ENCODE results near the gene PSAPL1. TPM values are rescaled to one million over a fixed set of nuclear protein-coding genes. Genes with fewer than 3 reads are reported as not detected.

The PSAPL1 gene, protein sequence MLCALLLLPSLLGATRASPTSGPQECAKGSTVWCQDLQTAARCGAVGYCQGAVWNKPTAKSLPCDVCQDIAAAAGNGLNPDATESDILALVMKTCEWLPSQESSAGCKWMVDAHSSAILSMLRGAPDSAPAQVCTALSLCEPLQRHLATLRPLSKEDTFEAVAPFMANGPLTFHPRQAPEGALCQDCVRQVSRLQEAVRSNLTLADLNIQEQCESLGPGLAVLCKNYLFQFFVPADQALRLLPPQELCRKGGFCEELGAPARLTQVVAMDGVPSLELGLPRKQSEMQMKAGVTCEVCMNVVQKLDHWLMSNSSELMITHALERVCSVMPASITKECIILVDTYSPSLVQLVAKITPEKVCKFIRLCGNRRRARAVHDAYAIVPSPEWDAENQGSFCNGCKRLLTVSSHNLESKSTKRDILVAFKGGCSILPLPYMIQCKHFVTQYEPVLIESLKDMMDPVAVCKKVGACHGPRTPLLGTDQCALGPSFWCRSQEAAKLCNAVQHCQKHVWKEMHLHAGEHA
- total RNA-seq = not detected in 2 replicates

DNA sequence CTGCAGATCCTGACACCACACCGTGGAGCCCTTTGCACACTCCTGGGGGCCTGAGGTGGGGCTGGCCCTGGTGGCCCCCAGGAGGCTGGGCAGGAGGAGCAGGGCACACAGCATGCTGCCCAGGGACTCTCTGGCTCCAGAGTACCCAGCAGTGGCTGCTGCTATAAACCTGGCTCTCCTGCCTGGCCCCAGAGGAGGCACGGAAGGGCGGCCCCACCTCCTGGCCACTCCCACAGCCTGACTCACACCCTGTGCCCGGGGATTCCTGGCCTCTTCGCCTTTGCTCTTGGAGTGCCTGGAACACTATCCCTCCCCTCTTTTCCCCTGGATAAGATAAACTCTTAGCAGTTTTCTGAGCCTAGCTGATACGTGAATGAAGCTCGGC, at the start of gene PSAPL1:
Gene PSAPL1, minus strand, starts transcription at position 165 of the 385 bp plus-strand sequence. Its CDS starts 51 bp downstream, at position 114.

Other genes starting within 250 kb of the PSAPL1 start
- gene SORCS2, start 242.4 kb downstream of the PSAPL1 start, total RNA-seq = 0.65 and 1.3 TPM in 2 replicates

Measured in mesangial cell (primary cell).